Measurements from ENCODE around the gene SLC44A2.

SLC44A2 gene

DNA sequence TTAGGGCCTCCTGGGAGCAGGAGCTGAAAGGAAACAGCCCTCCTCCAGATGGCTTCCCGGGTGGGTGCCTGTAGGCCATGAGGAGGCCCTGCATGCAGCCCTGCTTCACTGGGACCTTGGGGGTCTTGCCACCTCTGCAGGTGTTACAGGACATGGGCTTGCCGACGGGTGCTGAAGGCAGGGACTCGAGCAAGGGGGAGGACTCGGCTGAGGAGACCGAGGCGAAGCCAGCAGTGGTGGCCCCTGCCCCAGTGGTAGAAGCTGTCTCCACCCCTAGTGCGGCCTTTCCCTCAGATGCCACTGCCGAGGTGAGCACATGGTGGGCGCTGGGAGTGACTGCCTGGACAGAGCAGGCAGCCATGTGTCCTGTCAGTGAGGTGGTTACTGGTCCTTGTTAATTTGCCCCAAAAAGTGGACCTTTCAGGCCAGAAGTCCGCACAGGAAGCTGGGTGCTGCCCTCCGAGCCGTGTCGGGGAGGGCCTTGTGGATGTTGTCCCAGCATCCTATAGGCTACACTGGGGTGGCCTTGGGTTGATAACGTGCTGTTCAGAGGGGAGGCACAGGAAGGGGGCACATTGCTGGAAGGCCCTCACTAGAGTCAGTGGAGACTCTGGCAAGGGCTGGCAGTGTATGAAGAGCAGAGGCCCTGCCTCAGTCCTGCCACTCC is 57.2 kb downstream of the SLC44A2 start:
- DNase-seq (ENCODE audit: low read depth in 2 of 2), result no peak

DNA sequence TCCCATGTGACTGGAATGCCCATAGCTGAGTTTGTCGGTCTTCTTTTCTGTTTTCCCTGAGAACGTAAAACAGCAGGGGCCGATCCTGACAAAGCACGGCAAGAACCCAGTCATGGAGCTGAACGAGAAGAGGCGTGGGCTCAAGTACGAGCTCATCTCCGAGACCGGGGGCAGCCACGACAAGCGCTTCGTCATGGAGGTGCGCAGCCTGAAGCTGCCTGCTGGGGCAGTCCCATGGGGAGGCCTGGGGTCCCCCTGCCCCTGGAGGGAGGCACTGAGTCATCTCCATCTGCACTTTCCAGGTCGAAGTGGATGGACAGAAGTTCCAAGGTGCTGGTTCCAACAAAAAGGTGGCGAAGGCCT is 57.7 kb downstream of the SLC44A2 start:
- DNase-seq (ENCODE audit: low read depth in 2 of 2), result no peak

DNA sequence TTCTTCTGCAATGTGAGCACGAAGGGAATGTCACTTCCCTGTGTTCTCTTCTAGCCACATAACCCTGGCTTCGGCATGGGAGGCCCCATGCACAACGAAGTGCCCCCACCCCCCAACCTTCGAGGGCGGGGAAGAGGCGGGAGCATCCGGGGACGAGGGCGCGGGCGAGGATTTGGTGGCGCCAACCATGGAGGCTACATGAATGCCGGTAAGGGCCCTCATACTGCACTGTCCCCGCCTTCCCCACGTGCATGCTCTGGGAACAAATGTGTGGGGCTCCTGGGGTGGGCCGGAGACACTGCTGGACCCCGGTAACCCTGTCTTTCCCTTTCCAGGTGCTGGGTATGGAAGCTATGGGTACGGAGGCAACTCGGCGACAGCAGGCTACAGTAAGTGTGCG is 58.2 kb downstream of the SLC44A2 start:
- no peak for DNase-seq (ENCODE audit: low read depth in 2 of 2)

DNA sequence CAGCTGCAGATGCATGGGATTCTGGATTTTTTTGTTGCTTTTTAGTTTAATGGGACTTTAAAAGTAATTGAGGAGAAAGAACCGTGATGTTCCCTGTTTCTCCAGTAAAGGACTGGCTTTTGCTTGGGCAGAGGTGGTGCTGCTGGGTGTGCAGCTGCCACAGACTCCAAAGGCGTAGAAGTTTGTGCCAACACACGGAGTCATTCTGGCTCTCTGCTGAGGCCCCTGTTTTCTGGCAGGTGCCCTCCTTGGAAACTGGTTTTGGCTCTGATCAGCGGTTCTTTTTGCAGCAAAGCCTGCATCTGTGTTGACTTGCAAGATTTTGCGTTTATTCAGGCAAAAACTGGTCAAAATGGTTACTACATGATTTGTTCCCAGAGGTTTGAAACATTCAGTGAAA is 59.9 kb downstream of the SLC44A2 start:
- no peak for DNase-seq (ENCODE audit: low read depth in 2 of 2)

DNA sequence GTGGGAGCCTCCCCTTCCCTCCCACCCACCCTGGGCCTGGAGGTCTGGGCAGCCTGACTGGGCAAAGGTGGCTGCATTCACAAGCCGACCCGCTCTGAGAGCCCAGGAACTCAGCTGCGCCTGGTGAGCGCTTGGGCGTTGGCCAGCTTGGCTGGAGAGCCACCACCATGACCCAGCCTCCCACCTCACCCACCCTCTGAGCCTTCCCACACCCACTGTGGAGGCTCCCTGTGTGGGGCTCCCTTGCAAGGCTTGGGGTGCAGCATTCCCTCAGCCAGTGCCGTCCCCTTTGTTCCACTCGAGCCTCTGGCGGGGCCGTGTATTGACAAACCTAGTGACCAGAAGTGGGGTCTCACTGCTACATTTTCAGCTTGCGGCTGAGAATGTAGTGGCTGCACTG is 60.8 kb downstream of the SLC44A2 start:
- DNase-seq (ENCODE audit: low read depth in 2 of 2), result no peak

DNA sequence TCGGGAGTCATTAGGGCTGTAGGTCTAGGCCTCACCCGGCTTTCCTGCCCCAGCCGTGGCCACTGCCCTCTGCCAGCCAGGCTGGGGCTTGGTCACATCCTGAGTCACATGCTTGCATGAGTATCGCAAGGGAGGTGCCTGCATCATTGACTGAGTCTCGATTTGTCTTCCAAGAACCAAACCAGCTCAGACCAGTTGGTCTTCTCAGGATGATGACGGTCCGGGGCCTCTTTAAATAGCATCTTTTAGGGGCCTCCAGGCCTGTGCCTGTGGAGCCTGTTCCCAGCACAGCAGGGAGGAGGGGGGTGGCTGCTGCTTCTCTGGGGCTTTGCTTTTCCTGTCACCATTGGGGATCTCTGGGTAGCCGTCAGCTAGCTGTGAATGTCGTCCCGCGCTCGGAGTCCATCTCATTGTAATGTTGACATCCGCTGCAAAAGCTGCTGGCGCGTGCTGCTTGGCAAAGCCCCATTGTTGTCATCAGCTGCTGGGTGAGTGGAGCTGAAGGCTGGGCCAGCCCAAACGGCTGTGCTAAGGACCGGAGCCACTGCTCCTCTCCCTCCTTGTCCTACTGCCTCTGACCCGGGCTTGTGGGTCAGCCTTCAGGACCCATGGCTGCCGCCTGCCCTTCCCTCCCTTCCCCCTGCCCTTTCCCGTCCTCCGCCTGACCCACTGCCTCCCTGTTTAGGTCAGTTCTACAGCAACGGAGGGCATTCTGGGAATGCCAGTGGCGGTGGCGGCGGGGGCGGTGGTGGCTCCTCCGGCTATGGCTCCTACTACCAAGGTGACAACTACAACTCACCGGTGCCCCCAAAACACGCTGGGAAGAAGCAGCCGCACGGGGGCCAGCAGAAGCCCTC is 61.5 kb downstream of the SLC44A2 start:
- DNase-seq (ENCODE audit: low read depth in 2 of 2), result no peak

DNA sequence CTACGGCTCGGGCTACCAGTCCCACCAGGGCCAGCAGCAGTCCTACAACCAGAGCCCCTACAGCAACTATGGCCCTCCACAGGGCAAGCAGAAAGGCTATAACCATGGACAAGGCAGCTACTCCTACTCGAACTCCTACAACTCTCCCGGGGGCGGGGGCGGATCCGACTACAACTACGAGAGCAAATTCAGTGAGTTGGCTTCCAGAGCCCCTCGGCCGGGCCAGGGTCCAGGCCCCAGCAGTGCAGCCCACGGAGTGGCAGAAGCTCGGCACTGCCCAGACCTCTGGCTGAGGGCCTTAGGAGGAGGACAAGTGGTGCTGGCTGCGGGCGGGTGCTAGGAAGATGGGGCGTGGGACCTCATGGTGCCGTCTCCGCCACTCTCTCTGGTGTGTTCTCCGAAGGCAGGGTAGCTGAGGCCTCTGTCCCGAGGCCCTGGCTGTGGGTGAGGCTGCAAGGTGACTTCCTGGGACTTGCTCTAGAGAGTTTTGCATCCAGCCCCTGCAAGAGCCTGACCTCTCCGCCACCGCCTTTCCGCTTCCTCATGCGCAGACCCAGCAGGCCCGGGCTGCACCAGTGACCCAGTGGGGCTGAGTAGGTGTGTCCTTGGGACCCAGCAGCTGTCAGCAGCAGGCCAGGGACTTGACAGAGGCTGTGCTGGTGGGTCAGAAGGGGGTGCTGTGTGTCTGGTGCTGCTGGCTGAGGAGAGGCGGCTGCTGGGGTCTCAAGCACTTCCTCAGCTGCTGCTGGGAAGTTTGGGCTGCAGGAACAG is 62.4 kb downstream of the SLC44A2 start:
- no peak for DNase-seq (ENCODE audit: low read depth in 2 of 2)

DNA sequence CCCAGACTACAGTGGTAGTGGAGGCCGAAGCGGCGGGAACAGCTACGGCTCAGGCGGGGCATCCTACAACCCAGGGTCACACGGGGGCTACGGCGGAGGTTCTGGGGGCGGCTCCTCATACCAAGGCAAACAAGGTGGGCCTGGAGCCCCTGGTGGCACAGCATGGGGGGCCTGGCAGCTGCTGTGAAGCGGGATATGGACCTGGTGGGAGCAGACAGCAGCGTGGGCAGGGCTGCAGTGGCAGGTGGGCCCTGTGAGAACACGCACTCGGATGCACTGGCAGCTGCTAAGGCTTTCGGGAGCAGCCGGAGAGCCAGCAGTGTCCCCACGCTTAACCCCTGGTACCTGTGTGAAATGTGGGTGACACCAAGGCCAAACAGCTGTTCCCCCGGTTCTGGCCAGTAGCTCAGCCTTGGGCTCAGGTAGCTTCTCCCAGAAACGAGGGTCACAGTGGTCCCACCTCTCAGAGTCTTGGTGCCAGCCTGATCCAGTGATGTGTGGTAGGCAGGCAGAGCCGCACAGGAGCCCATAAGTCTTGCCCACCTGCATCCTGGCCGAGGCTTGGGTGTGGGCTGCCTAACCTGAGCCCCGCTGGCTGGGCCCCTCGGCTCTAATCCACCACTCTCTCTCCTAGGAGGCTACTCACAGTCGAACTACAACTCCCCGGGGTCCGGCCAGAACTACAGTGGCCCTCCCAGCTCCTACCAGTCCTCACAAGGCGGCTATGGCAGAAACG is 63.4 kb downstream of the SLC44A2 start:
- no peak for DNase-seq (ENCODE audit: low read depth in 2 of 2)

DNA sequence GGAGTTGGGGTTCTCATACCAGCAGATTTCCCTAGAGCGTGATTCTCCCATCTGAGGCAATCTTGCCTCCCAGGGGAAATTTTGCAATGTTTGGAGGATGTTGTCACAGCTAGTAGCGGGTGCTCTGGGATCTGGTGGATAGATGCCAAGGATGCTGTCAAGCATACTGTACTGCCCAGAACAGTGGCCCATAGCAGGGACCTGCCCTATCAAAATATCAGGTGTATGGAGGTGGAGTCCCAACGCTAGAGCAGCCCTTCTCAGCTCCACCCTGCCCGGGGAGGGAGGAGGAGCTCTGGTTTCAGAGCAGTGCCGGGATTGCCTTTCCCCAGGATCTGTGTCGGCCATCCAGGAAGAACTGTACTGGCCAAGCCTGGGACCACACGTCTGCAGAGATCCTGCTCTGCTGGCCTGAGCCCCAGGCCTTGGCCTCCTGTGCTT is 65.0 kb downstream of the SLC44A2 start:
- no peak for DNase-seq (ENCODE audit: low read depth in 2 of 2)

DNA sequence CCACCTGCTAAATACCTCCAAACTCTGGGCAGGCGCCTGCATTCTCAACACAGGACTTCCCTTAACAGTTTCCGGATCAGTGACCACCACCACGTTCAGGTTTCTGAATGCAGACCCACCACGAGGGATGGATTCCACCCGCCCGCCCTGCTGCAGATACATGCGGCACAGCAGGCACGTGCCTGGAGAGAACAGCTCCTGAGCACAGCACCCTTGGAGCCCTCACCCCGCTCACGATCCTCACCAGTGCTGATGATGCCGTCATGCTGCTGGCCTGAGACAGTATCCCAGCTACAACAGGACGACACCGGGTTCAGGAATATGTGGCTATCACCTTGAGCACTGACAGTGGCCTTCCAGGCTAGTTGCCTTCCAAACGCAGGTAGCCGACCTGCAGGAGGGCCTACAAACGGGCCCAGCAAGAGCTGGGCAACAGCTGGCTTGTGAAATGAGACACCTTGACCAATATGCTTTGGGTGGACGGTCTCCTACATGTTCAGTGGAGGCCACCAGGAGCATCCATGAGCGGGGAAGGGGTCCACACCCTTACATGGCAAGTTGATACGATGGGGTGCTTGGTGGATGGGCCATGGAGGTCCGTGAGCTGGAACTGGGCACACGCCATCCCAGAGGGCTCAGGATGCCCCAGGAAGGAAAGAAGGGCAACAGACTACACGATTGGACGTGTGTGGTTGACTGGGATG is 66.0 kb downstream of the SLC44A2 start:
- DNase-seq (ENCODE audit: low read depth in 2 of 2), result no peak

DNA sequence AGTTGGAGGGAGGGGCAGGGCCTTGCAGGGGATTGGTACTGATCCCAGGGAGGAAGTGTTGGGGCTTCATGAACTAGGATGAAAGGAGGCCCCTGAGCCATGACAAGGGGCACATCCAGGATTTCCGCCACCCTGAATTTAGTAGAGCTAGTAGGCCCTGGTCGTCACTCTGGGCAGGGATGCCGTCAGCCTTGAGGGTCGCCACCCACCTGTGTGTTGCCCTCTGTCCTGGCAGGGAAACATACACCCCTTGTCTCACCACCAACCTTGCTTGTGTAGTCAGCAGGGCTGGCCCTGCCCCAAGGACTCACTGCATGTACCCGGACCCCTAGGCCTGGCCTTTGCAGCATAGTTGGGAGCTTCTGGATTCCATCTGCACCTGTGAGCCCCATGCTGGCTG is 66.5 kb downstream of the SLC44A2 start:
- no peak for DNase-seq (ENCODE audit: low read depth in 2 of 2)

DNA sequence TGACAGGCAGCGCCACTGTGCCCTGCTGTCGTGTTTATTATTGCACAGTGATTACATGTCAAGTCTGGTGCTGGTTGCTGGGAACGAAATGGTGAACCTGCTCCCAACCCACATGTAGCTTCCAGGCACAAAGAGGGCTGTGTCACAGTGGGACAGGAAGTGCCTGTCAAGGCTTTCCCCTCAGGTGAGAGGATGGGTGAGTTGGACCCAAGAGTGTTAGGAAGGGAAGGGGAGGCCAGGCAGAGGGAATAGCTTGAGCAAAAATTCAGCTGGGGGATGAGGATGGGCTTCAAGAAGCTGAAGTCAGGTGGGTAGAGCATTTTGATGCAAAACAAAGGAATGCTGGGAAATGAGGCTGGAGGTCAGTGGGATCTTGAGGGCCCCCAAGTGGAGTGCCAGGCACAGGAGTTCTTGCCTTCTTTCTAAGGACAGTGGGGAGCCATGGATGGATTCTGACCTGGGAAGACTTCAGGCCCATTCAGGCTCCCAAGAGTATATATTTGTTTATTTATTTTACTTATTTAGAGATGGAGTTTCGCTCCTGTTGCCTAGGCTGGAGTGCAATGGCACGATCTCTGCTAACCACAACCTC is 67.4 kb downstream of the SLC44A2 start:
- DNase-seq (ENCODE audit: low read depth in 2 of 2), result no peak

All from stimulated activated CD8-positive, alpha-beta memory T cell treated with anti-CD3 and anti-CD28 coated beads, Interleukin-7, amount 100 ng/mL, for 4 hours (primary cell).